Stimulated activated CD4-positive, alpha-beta T cell treated with anti-CD3 and anti-CD28 coated beads, Interleukin-12 subunit alpha, Interleukin-12 subunit beta, amount 100 ng/mL, for 24 hours (primary cell): ENCODE data around the gene SBK1.
"Not testable (repeated sequence)": the region's sequence is repeated elsewhere in the genome, so short reads cannot be mapped to it uniquely, and the experiment has no call there.

Source experiments
- DNase-seq, 2 experiments: peaks; one replicate each; pipeline ENCODE4 v3.0.0-alpha.2; 2020; ENCODE audit warnings: low read depth in 2 of 2

Gene SBK1

GRCh38 chr16:28335678-28336077 is 43.4 kb downstream of the SBK1 start:
- DNase-seq, result not testable (repeated sequence)

GRCh38 chr16:28336940-28337710 is 44.8 kb downstream of the SBK1 start:
- not testable (repeated sequence) for DNase-seq

- not testable (repeated sequence) for DNase-seq
These were observed 45.9 kb downstream of the SBK1 start for GRCh38 chr16:28338230-28338629.

GRCh38 chr16:28362600-28362999 is 70.3 kb downstream of the SBK1 start:
- not testable (repeated sequence) for DNase-seq

GRCh38 chr16:28363408-28363807 is 71.1 kb downstream of the SBK1 start, which contains the start of gene NPIPB6:
Gene NPIPB6, minus strand, starts transcription at chr16:28363508. Its CDS starts 686 bp downstream, at chr16:28362822.
- not testable (repeated sequence) for DNase-seq

GRCh38 chr16:28364268-28365173 is 72.2 kb downstream of the SBK1 start:
- DNase-seq, result not testable (repeated sequence)

- DNase-seq, result not testable (repeated sequence)
These were observed 75.6 kb downstream of the SBK1 start for GRCh38 chr16:28367926-28368325.
